Fibroblast of pulmonary artery (primary cell): ENCODE measurements around the gene JARID2.

ENCODE experiments used
- DNase-seq: peaks from one replicate; pipeline ENCODE4 v3.0.0-alpha.2; 2010; ENCODE audit warnings: low read depth
- H3K4me3 ChIP-seq: replicated peaks from 2 replicates; pipeline ENCODE4 v1.5.1; 2011; ENCODE audit warnings: low read depth, mild to moderate bottlenecking, control low read depth, low read length, moderate library complexity
- TF ChIP-seq, protein P1 (sequence below): IDR thresholded peaks from 2 replicates; pipeline ENCODE4 v1.5.1; 2011; ENCODE audit warnings: mild to moderate bottlenecking, control low read depth, low read length, inconsistent platforms; ENCODE audit errors: missing control alignments

JARID2 gene

DNA sequence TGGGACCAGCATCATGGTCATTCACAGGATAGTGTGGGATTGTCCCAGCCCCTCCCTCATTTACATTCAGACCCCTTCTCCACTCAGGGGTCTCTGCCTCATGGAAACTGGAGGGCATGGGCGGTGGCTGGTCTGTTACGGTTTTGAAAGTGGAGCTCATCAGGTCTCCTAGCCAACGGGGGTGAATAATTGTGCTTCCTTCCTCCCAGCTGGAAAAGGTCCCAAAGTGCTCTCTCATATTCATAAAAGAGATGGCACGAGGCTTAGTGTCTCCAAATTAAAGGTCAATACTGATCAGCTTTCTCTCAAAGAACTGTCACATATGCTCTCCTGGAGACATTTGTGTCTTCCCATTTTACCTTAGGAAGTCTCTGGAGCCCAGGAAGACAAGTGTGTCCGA, 19.9 kb downstream of the JARID2 start:
- H3K4me3 ChIP-seq = no peak overlapping the region
- no peak for DNase-seq
- TF ChIP-seq, protein P1, sequence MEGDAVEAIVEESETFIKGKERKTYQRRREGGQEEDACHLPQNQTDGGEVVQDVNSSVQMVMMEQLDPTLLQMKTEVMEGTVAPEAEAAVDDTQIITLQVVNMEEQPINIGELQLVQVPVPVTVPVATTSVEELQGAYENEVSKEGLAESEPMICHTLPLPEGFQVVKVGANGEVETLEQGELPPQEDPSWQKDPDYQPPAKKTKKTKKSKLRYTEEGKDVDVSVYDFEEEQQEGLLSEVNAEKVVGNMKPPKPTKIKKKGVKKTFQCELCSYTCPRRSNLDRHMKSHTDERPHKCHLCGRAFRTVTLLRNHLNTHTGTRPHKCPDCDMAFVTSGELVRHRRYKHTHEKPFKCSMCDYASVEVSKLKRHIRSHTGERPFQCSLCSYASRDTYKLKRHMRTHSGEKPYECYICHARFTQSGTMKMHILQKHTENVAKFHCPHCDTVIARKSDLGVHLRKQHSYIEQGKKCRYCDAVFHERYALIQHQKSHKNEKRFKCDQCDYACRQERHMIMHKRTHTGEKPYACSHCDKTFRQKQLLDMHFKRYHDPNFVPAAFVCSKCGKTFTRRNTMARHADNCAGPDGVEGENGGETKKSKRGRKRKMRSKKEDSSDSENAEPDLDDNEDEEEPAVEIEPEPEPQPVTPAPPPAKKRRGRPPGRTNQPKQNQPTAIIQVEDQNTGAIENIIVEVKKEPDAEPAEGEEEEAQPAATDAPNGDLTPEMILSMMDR = no peak

DNA sequence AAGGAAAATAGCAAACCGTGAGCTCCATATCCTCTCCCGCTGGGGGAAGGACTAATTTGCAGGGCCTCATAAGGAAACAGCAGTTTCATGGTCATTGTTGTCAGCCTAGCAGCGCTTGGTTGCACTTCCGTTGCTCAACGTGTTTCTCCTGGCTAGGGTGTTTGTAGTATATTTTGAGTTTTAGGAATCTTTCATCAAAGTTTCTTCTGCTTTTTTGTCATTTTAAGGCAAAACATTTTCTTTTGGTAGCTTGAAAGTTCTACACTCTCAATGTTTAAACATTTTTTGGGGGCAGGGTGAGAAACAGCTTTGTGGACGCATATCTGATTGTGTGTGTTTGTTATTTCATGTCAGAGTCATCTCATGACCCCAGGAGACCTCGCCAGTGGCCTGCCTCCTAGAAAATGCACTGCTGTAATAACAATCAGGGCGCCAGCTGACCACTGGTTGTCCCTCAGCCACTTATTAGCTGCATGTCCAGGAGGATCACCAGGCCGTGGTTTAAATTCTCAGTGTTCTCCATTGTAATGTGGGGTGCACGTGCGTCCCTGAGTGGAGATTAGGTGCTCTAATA, 20.6 kb downstream of the JARID2 start:
- no peak for DNase-seq
- TF ChIP-seq, protein P1 = no peak
- no peak overlapping the region for H3K4me3 ChIP-seq

DNA sequence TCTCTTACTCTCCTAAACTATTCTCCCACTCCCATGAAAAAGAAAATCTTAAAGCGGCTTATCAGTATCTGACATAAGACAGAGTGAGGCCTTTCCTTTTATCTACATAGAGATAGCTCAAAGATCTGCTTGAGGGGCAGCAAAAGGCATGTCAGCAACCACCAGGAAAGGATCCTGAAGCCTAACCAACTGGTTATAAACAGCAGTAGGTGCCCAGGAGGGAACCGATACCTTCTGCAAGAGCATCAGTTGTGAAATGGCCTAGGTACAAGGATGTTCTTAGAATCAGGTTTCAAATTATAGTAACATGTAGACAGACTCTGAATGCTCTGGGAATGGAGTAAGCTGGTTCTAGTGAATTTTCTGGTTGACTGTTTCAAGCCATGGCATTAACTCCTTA, 21.4 kb downstream of the JARID2 start:
- TF ChIP-seq, protein P1 = no peak
- no peak for DNase-seq
- H3K4me3 ChIP-seq = no peak overlapping the region

DNA sequence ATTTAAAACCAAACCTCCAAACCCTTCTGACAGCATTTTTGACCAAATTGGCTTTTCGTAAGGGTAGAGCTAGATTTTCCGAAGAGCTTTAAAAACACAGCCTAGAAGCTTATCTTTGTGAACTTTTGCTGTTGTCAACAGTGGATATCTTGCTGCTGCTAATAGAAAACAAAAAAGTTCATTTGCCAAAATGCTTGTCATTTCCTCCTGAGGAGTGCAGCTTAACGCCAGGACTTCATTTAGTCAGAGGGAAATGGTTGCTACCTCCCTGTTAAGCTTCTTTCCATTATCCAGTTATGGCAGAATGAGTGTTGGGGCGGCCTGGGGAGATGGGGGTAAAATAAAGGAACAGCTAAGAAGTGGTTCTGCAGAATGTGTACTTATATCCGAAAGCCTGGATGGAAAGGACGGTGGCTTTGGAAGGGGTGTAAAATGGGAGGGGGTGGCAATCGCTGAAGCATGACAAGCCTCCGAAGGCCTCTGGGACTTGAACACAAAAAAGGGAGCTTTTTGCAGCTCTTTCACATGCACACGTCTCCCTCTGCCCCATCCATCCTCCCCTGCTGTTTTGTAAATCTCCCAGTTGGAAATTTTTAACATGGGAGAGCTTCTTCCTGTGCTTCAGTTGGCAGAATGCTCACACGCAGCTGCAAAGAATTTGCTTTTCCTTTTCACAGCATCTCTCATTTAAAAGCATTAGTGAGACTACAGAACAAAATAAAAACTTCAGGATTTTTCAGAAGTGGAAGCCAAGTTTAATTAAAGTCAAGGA, 22.5 kb downstream of the JARID2 start:
- TF ChIP-seq, protein P1 = no peak

DNA sequence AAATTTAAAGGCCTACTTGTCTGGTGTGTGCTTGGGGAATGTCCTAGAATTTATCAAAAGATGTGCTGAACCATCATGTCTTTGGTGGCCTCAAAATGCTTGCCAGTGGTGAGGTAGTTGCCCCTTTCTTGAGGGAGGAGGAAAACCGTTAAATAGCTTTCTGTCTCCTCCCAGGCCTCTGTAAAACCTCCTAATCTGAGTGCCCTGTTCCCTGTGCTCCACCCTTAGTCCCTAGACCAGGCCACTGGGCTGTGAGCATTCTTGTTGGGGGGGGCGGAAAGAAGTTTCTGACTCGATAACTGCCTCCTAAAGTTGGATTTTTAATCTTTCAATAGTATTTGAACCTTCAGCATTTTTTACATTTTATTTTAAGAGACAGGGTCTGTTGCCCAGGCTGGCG, 23.1 kb downstream of the JARID2 start:
- DNase-seq = no peak
- TF ChIP-seq, protein P1 = no peak
- no peak overlapping the region for H3K4me3 ChIP-seq

More for the DNA sequence above, 22.5 kb downstream of the JARID2 start:
- DNase-seq = no peak
- peak overlapping the region; percentile 10 for H3K4me3 ChIP-seq

DNA sequence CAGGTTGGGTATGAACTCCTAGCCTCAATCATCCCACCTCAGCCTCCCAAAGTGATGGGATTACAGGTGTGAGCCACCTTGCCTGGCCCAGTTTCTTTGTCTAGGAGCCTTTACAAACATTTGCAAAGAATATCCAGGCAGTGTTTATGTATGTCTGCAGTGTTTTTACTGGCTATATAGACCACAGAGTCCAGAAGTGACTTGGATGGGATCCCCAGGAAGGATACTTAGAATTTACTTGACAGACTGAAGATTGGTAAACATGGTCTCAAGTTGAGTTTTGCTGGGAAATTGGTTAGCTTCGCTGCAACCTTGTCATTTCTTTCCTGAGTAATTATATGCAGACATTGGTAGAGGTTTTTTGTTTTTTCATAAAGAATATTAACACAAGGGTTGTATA, 23.8 kb downstream of the JARID2 start:
- TF ChIP-seq, protein P1 = no peak
- no peak overlapping the region for H3K4me3 ChIP-seq
- no peak for DNase-seq
